ENCODE measurements around the gene HP1BP3. TPM values are rescaled to one million over a fixed set of nuclear protein-coding genes. Genes with fewer than 3 reads are reported as not detected.
"Not testable (repeated sequence)": the region's sequence is repeated elsewhere in the genome, so short reads cannot be mapped to it uniquely, and the experiment has no call there.

HP1BP3 gene
- total RNA-seq, 2 donors from 2014 or later: 223 to 244 TPM

GRCh38 chr1:20726932-20727745 lies 60.0 kb downstream of the HP1BP3 start:
- Mint-ChIP-seq H3K4me3 (no peak overlapping the region), H3K27me3 (peaks cover 12% of the 10 kb centered on the region), H3K36me3 (ENCODE audit: low read depth) (no peaks in the 10 kb centered on the region), H3K4me1 (peaks cover 3% of the 10 kb centered on the region), H3K9me3 (no peaks in the 10 kb centered on the region), H3K27ac (no peak overlapping the region)
- no peak for ATAC-seq (replicated peaks)

- Mint-ChIP-seq H3K4me1 (peaks cover 3% of the 10 kb centered on the region), H3K27ac (no peak overlapping the region), H3K36me3 (ENCODE audit: low read depth) (no peaks in the 10 kb centered on the region), H3K4me3 (no peak overlapping the region), H3K27me3 (peaks cover 12% of the 10 kb centered on the region), H3K9me3 (no peaks in the 10 kb centered on the region)
- ATAC-seq (replicated peaks): no peak
Observed at GRCh38 chr1:20726118-20726911, 60.8 kb downstream of the HP1BP3 start.

DNA sequence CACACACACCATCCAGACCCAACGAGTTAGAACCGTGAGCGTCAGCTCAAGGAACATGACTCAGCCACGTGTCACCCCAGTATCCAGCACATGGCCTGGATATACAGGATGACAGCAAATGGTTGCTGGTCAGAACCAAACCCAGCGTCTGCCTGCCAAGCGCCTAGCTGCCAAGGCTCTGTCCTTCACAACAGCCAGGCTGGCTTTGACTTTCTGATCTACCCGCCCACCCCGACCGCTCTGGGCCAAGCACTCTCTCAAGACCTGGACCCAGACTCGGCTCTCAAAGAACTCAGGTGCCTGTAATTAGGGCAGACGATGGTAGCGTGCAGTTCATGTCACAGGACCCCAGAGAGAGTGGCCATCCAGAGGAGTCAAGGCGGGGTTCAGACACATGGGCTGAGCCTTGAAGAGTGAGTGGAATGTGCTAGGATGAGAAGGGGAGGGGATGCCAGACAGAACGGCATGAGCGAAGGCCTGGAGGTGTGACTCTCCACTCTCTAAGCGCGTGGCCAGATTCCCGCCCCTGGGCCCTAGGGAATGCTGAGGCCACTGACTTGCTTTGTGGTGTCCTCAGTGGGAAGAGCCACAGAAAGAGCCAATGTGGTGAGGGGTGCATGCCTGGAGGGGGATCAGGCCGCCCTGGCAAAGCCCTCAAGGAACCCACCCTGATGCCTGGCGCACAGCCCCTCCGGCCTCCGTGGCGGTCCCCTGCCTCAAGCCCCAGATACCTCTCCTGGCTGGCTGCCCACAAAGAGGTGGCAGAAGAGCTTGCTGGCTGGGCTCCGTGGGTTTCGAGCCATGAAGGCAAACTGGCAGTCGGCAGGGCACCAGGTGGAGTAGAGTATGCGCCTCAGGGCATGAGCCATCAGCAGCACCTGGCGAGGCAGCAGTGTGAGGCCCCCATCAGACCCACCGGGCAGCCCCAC lies 61.7 kb downstream of the HP1BP3 start:
- Mint-ChIP-seq H3K36me3 (ENCODE audit: low read depth) (no peaks in the 10 kb centered on the region), H3K27me3 (peaks cover 9% of the 10 kb centered on the region), H3K9me3 (no peaks in the 10 kb centered on the region), H3K4me1 (peaks cover 3% of the 10 kb centered on the region), H3K4me3 (no peak overlapping the region), H3K27ac (no peak overlapping the region)
- ATAC-seq (replicated peaks): peak; percentile 22

DNA sequence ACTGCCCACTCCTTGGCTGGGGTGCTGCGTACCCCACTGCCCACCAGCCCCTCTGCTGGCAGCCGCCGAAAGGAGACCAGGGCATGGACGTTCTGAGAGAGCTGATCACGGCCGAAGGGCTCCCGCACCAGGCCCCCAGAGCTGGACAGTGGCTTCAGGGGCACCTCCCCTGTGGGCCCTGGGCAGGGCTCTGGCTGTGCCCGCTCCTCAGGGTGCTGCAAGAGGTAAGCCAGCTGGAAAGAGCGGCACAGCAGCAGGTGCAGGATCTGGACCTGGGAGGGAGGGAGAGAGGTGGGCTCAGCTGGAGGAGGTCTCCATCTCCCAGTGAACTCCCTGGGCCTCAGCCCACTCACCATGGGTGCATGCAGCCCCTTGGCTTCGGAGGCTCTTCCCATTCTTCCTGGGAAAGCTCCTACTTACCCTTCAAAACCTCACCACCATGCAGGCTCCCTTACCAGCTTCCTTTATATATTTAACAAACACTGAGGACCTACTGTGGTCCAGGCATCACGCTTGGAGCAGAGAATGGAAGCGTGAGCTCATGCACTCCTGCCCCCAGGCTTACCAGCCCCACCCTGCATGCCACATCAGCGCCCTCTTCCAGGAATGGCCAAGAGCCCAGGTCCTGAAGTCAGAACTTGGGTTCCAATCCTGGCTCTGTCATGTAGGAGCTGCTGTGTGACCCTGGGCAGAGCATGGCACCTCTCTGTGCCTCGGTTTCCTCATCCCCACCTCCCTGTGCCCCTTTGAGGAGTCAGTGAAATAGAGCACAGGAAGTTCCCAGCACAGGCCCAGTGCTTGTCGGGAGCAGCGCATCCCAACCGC lies 62.5 kb downstream of the HP1BP3 start:
- Mint-ChIP-seq H3K27ac (no peak overlapping the region), H3K4me3 (no peak overlapping the region), H3K4me1 (no peaks in the 10 kb centered on the region), H3K36me3 (ENCODE audit: low read depth) (no peaks in the 10 kb centered on the region), H3K27me3 (peaks cover 5% of the 10 kb centered on the region), H3K9me3 (no peaks in the 10 kb centered on the region)
- no peak for ATAC-seq (replicated peaks)

GRCh38 chr1:20723537-20724363 lies 63.4 kb downstream of the HP1BP3 start:
- Mint-ChIP-seq H3K27ac (no peak overlapping the region), H3K4me3 (no peak overlapping the region), H3K4me1 (no peaks in the 10 kb centered on the region), H3K9me3 (no peaks in the 10 kb centered on the region), H3K27me3 (peaks cover 6% of the 10 kb centered on the region), H3K36me3 (ENCODE audit: low read depth) (no peaks in the 10 kb centered on the region)
- ATAC-seq (replicated peaks): no peak

DNA sequence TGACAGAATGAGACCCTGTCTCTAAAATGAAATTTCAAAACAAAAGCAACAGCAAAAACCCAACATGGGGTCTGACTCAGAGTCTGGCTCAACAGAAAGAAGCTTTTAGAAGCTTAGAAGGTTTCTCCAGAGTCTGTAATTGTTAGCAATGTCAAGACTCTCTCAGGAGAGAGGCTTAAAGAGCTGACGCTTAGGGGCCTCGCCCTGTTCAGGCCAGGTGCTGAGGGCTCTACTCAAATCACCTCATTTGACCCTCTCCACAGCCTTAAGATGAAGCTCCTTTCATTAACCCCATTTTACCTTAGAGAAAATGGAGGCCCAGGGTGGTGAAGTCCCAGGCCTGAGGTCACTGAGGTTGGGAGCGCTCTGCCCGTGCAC lies 64.0 kb downstream of the HP1BP3 start:
- Mint-ChIP-seq H3K27me3 (peaks cover 6% of the 10 kb centered on the region), H3K4me1 (no peaks in the 10 kb centered on the region)

GRCh38 chr1:20721117-20722061 lies 65.7 kb downstream of the HP1BP3 start:
- Mint-ChIP-seq H3K9me3 (no peaks in the 10 kb centered on the region), H3K36me3 (ENCODE audit: low read depth) (no peaks in the 10 kb centered on the region), H3K4me3 (no peak overlapping the region), H3K27me3 (peaks cover 8% of the 10 kb centered on the region), H3K27ac (no peak overlapping the region), H3K4me1 (no peaks in the 10 kb centered on the region)
- ATAC-seq (replicated peaks): no peak

More for the DNA sequence above, 64.0 kb downstream of the HP1BP3 start:
- Mint-ChIP-seq H3K36me3 (ENCODE audit: low read depth) (no peaks in the 10 kb centered on the region), H3K4me3 (no peak overlapping the region), H3K9me3 (no peaks in the 10 kb centered on the region), H3K27ac (no peak overlapping the region)
- ATAC-seq (replicated peaks): no peak

GRCh38 chr1:20720631-20721091 lies 66.4 kb downstream of the HP1BP3 start:
- no peak overlapping the region for H3K4me3 Mint-ChIP-seq
- no peak for ATAC-seq (replicated peaks)
- no peaks in the 10 kb centered on the region for H3K4me1 Mint-ChIP-seq
- no peaks in the 10 kb centered on the region for H3K36me3 Mint-ChIP-seq (ENCODE audit: low read depth)
- no peak overlapping the region for H3K27ac Mint-ChIP-seq
- peaks cover 12% of the 10 kb centered on the region for H3K27me3 Mint-ChIP-seq
- H3K9me3 Mint-ChIP-seq: no peaks in the 10 kb centered on the region

DNA sequence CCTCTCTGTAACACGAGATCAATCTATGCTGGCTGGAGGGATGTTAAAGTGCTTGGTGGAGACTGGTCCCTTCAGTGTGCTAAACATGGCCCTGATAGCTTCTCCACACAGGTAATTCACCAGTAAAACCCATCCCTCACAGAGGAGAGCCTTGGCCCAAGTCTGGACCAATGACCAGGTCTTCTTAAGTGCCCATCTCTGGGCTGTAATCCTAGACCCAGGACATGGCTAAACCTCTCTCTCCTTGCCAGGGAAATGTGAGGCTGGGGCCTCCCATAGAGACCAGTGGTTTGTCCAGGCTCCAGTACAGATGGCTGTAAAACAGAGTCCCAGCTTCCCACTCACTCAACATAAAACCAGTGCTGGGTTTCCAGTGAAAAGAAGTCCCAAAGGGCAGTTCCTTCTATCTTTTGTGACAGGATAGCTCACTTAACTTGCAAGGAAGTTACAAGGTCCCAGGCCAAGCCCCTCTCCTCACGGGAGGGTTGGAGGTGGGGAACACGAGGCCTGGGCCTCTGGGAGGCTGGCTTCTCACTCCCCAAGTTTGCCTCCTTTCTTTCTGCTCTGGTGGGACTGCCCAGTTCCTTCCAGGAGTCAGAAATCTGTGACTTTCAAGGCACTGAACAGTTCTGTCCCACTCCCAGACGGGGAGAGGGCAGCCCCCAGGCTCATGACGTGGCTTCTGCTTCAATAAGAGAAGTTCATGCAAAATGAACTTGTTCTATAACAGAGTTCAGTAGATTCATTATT lies 67.1 kb downstream of the HP1BP3 start:
- Mint-ChIP-seq H3K4me3 (no peak overlapping the region), H3K9me3 (no peaks in the 10 kb centered on the region)
- no peak for ATAC-seq (replicated peaks)

GRCh38 chr1:20719261-20719660 lies 67.8 kb downstream of the HP1BP3 start:
- Mint-ChIP-seq H3K27me3 (peaks cover 18% of the 10 kb centered on the region), H3K9me3 (no peaks in the 10 kb centered on the region)
- no peak for ATAC-seq (replicated peaks)

More for the DNA sequence above, 67.1 kb downstream of the HP1BP3 start:
- H3K27ac Mint-ChIP-seq: no peak overlapping the region
- H3K36me3 Mint-ChIP-seq (ENCODE audit: low read depth): no peaks in the 10 kb centered on the region
- H3K4me1 Mint-ChIP-seq: no peaks in the 10 kb centered on the region
- peaks cover 16% of the 10 kb centered on the region for H3K27me3 Mint-ChIP-seq

GRCh38 chr1:20718343-20718882 lies 68.7 kb downstream of the HP1BP3 start:
- Mint-ChIP-seq H3K27me3 (peaks cover 18% of the 10 kb centered on the region), H3K4me3 (peak overlapping the region; percentile 58)
- not testable (repeated sequence) for H3K4me1 Mint-ChIP-seq; H3K9me3 Mint-ChIP-seq; ATAC-seq (replicated peaks); H3K36me3 Mint-ChIP-seq (ENCODE audit: low read depth); H3K27ac Mint-ChIP-seq

More at GRCh38 chr1:20719261-20719660, 67.8 kb downstream of the HP1BP3 start:
- Mint-ChIP-seq H3K4me3 (no peak overlapping the region), H3K36me3 (ENCODE audit: low read depth) (no peaks in the 10 kb centered on the region), H3K27ac (no peak overlapping the region), H3K4me1 (no peaks in the 10 kb centered on the region)

Measured in activated T-helper 17 cell treated with anti-CD3 and anti-CD28 coated beads, Interleukin-2, amount 50 U/mL, for 72 hours (primary cell).